GM21390 (cell line): ENCODE measurements around the gene DCST1.
"Not testable (repeated sequence)": the region's sequence is repeated elsewhere in the genome, so short reads cannot be mapped to it uniquely, and the experiment has no call there.

Experiments used
- ATAC-seq: cut with Tn5 transposase; IDR thresholded peaks from one replicate; pipeline ENCODE4 v1.9.1; 2021; ENCODE audit not compliant: unreplicated experiment

DCST1 gene

GRCh38 chr1:155033524-155033923, at the start of gene DCST1, which contains the start of gene DCST2:
TSS of gene DCST1 (plus strand) at chr1:155033824. CDS start at chr1:155034037, 213 bp downstream.
TSS of gene DCST2 (minus strand) at chr1:155033781. CDS start at chr1:155033701, 80 bp downstream.
- ATAC-seq, result no peak

GRCh38 chr1:154986736-154987135, 46.9 kb upstream of the DCST1 start:
- not testable (repeated sequence) for ATAC-seq

GRCh38 chr1:154987326-154987725, 46.3 kb upstream of the DCST1 start:
- ATAC-seq, result no peak

- no peak for ATAC-seq
These were observed 45.3 kb upstream of the DCST1 start for GRCh38 chr1:154988058-154988954.

GRCh38 chr1:154989195-154989860, 44.3 kb upstream of the DCST1 start:
- no peak for ATAC-seq

- no peak for ATAC-seq
These were observed 43.3 kb upstream of the DCST1 start for GRCh38 chr1:154990276-154990675.

GRCh38 chr1:154992721-154993571, 40.7 kb upstream of the DCST1 start:
- no peak for ATAC-seq

GRCh38 chr1:154993572-154994268, 39.9 kb upstream of the DCST1 start, which contains the start of gene LENEP:
TSS of gene LENEP (plus strand) at chr1:154993586. CDS start at chr1:154993608, 22 bp downstream.
- no peak for ATAC-seq

- ATAC-seq, result no peak
These were observed 39.4 kb upstream of the DCST1 start for GRCh38 chr1:154994269-154994587.

- no peak for ATAC-seq
These were observed 39.0 kb upstream of the DCST1 start for GRCh38 chr1:154994591-154994990.

GRCh38 chr1:154995301-154995983, 38.2 kb upstream of the DCST1 start:
- not testable (repeated sequence) for ATAC-seq

GRCh38 chr1:154996966-154997701, 36.5 kb upstream of the DCST1 start:
- ATAC-seq, result no peak

GRCh38 chr1:154998201-154998780, 35.3 kb upstream of the DCST1 start:
- no peak for ATAC-seq

GRCh38 chr1:154998818-154999570, 34.6 kb upstream of the DCST1 start:
- ATAC-seq, result no peak

GRCh38 chr1:154999571-155000410, 33.8 kb upstream of the DCST1 start:
- ATAC-seq, result no peak

- ATAC-seq, result no peak
These were observed 33.3 kb upstream of the DCST1 start for GRCh38 chr1:155000411-155000725.

GRCh38 chr1:155000726-155001424, 32.7 kb upstream of the DCST1 start:
- ATAC-seq, result peak; percentile 43
